Calu3 (cell line): Measurements from ENCODE around the gene PDE7B. TPM values are rescaled to one million over a fixed set of nuclear protein-coding genes. Genes with fewer than 3 reads are reported as not detected.

Source experiments
- BruUV-seq: library from RNA; stranded (reverse); fragments of 400-500 nt; replicated peaks from 2 replicates; lab custom pipeline; 2021; lab: Mats Ljungman, UMichigan
- CTCF ChIA-PET: fragments of 300-600 bp; sonication (Branson Sonifier 250); formaldehyde crosslinking; loops from one replicate; lab custom pipeline; 2022; ENCODE audit warnings: antibody characterized with exemption; lab: Charles Lee
- DNase-seq: peaks from one replicate; pipeline ENCODE4 v3.0.0; 2022
- H3K27ac Mint-ChIP-seq: one replicate; pipeline ENCODE4 v1.8.0; 2022; ENCODE audit warnings: mixed read lengths; ENCODE audit not compliant: unreplicated experiment
- H3K27me3 Mint-ChIP-seq: one replicate; pipeline ENCODE4 v1.8.0; 2022; ENCODE audit warnings: mixed read lengths; ENCODE audit not compliant: unreplicated experiment
- H3K36me3 Mint-ChIP-seq: one replicate; pipeline ENCODE4 v1.8.0; 2022; ENCODE audit warnings: mild to moderate bottlenecking, moderate library complexity, mixed read lengths; ENCODE audit not compliant: insufficient read depth, unreplicated experiment
- H3K4me1 Mint-ChIP-seq: one replicate; pipeline ENCODE4 v1.8.0; 2022; ENCODE audit warnings: mild to moderate bottlenecking, low read depth, mixed read lengths; ENCODE audit not compliant: unreplicated experiment
- H3K4me3 Mint-ChIP-seq: one replicate; pipeline ENCODE4 v1.8.0; 2022; ENCODE audit warnings: mild to moderate bottlenecking, low read depth, moderate library complexity, mixed read lengths; ENCODE audit not compliant: unreplicated experiment
- H3K9me3 Mint-ChIP-seq: one replicate; pipeline ENCODE4 v1.8.0; 2022; ENCODE audit warnings: low read depth, mixed read lengths; ENCODE audit not compliant: unreplicated experiment
- CTCF ChIP-seq: fragments of 200-600 bp; IDR thresholded peaks from one replicate; pipeline ENCODE4 v1.8.0; 2022; ENCODE audit warnings: antibody characterized with exemption; ENCODE audit not compliant: unreplicated experiment
- intact Hi-C: fragments of 100-400 bp; cut with micrococcal nuclease; formaldehyde crosslinking; loops from one replicate; pipeline ENCODE4 v1.10.0; 2022; ENCODE audit not compliant: unreplicated experiment
- total RNA-seq: library from RNA; stranded (reverse); gene quantifications from 2 replicates; pipeline ENCODE4 v1.2.3, GENCODE V29; 2022

PDE7B gene
- total RNA-seq, 1 experiment from 2014 or later, result 0.09 TPM

GRCh38 chr6:135826236-135826804, 25.2 kb upstream of the PDE7B start:
- H3K4me1 Mint-ChIP-seq, result peaks cover 14% of the 10 kb centered on the region
- TF ChIP-seq CTCF, result no peak
- H3K9me3 Mint-ChIP-seq, result no peaks in the 10 kb centered on the region
- DNase-seq, result no peak
- intact Hi-C loops, result no loop called here
- CTCF ChIA-PET, result no interaction called here
- no peaks in the 10 kb centered on the region for H3K27me3 Mint-ChIP-seq
- H3K27ac Mint-ChIP-seq, result no peak overlapping the region
- no peak overlapping the region for H3K4me3 Mint-ChIP-seq
- H3K36me3 Mint-ChIP-seq, result no peaks in the 10 kb centered on the region
- no TSS peak for BruUV-seq

GRCh38 chr6:135828021-135828420, 23.5 kb upstream of the PDE7B start:
- no peak overlapping the region for H3K27ac Mint-ChIP-seq
- no peak for TF ChIP-seq CTCF
- H3K36me3 Mint-ChIP-seq, result no peaks in the 10 kb centered on the region
- H3K27me3 Mint-ChIP-seq, result no peaks in the 10 kb centered on the region
- BruUV-seq, result no TSS peak
- H3K4me1 Mint-ChIP-seq, result peaks cover 14% of the 10 kb centered on the region
- no peak overlapping the region for H3K4me3 Mint-ChIP-seq
- H3K9me3 Mint-ChIP-seq, result no peaks in the 10 kb centered on the region
- intact Hi-C loops, result no loop called here
- no peak for DNase-seq
- CTCF ChIA-PET, result interaction anchor here (1.1 kb wide), 1 partner anchor 10 kb away, joined by 3 read pairs; no protein-coding TSS in a partner anchor

- CTCF ChIA-PET, result no interaction called here
- no TSS peak for BruUV-seq
- Mint-ChIP-seq H3K4me1 (peaks cover 14% of the 10 kb centered on the region), H3K27ac (no peak overlapping the region), H3K36me3 (no peaks in the 10 kb centered on the region), H3K9me3 (no peaks in the 10 kb centered on the region), H3K4me3 (no peak overlapping the region), H3K27me3 (no peaks in the 10 kb centered on the region)
- DNase-seq, result no peak
- no peak for TF ChIP-seq CTCF
- intact Hi-C loops, result loop anchor here (10.0 kb wide), 1 partner anchor 484 kb away; no protein-coding TSS in a partner anchor
These were observed 21.0 kb upstream of the PDE7B start for GRCh38 chr6:135830452-135830881.

- Mint-ChIP-seq H3K27me3 (no peaks in the 10 kb centered on the region), H3K4me1 (peaks cover 14% of the 10 kb centered on the region), H3K27ac (no peak overlapping the region), H3K9me3 (no peaks in the 10 kb centered on the region), H3K36me3 (no peaks in the 10 kb centered on the region), H3K4me3 (no peak overlapping the region)
- BruUV-seq, result no TSS peak
- TF ChIP-seq CTCF, result no peak
- CTCF ChIA-PET, result no interaction called here
- intact Hi-C loops, result loop anchor here (10.0 kb wide), 1 partner anchor 484 kb away; no protein-coding TSS in a partner anchor
- no peak for DNase-seq
These were observed 20.5 kb upstream of the PDE7B start for GRCh38 chr6:135831016-135831415.
